Breast epithelium (tissue), 3 donors: ENCODE data around the gene SPINT1.

Experiments used
- POLR2A ChIP-seq: fragments of 450-650 bp; IDR thresholded peaks from one replicate; pipeline ENCODE4 v1.6.1; 2016; ENCODE audit warnings: antibody characterized with exemption, mild to moderate bottlenecking, moderate library complexity
- POLR2AphosphoS5 ChIP-seq, 3 donors: sonication (generic); formaldehyde crosslinking; IDR thresholded peaks; one replicate each; pipeline ENCODE4 v1.6.1; 2017; ENCODE audit warnings: antibody characterized with exemption in 3 of 3
- TF ChIP-seq, protein P1 (sequence below), 3 donors: fragments of 450-650 bp; IDR thresholded peaks; one replicate each; pipeline ENCODE4 v1.5.1; 2016 to 2017; ENCODE audit warnings: antibody characterized with exemption in 3 of 3, mild to moderate bottlenecking in 3 of 3, moderate library complexity in 3 of 3

- TF ChIP-seq, protein P1, sequence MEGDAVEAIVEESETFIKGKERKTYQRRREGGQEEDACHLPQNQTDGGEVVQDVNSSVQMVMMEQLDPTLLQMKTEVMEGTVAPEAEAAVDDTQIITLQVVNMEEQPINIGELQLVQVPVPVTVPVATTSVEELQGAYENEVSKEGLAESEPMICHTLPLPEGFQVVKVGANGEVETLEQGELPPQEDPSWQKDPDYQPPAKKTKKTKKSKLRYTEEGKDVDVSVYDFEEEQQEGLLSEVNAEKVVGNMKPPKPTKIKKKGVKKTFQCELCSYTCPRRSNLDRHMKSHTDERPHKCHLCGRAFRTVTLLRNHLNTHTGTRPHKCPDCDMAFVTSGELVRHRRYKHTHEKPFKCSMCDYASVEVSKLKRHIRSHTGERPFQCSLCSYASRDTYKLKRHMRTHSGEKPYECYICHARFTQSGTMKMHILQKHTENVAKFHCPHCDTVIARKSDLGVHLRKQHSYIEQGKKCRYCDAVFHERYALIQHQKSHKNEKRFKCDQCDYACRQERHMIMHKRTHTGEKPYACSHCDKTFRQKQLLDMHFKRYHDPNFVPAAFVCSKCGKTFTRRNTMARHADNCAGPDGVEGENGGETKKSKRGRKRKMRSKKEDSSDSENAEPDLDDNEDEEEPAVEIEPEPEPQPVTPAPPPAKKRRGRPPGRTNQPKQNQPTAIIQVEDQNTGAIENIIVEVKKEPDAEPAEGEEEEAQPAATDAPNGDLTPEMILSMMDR (IDR thresholded peaks at IDR 0.05), result no peak
- TF ChIP-seq POLR2A (no peak), POLR2AphosphoS5 (IDR thresholded peaks at IDR 0.05) (no peak)
Observed at GRCh38 chr15:40844696-40845030, 815 bp downstream of the SPINT1 start.
